Astrocyte (in vitro differentiated cells and primary cell): ENCODE data around the gene ENPP7.

ENCODE experiments used
- CTCF ChIP-seq: IDR thresholded peaks from 2 replicates; pipeline ENCODE4 v1.5.1; 2011; ENCODE audit warnings: low read depth, mild to moderate bottlenecking, inconsistent platforms, low read length, moderate library complexity; ENCODE audit not compliant: insufficient read depth
- EZH2 ChIP-seq: IDR thresholded peaks from 2 replicates; pipeline ENCODE4 v1.6.1; 2012; ENCODE audit warnings: mild to moderate bottlenecking, low read length, inconsistent platforms; ENCODE audit not compliant: insufficient read depth

DNA sequence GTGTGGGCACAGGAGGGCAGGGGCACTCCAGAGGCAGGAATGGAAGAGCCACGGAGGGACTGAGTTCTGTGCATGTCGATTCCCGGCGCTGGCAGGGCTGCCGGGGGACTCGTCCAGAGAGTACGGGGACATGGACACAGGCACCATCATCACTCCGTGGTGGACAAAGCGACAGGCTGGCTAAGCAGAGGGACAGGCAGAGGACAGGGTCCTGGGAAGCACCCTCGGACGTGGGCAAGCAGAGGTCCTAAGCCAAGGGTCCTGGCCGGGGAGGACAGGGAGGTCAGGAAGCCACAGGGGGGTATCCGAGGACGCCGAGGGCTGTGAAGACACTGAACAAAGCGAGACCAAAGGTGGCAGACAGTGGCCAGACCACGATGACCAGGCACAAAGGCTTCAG is 44.3 kb upstream of the ENPP7 start:
- TF ChIP-seq CTCF: no peak
- TF ChIP-seq EZH2: no peak
